Skin of body (tissue), 2 donors: ENCODE data around the gene ILDR2. TPM values are rescaled to one million over a fixed set of nuclear protein-coding genes. Genes with fewer than 3 reads are reported as not detected.

Experiments used
- DNase-seq: peaks from one replicate; lab custom pipeline; 2025; lab: John Stamatoyannopoulos, UW
- total RNA-seq: library from RNA; depleted of rRNA; stranded (reverse); fragments of >200 nt; gene quantifications from one replicate; pipeline ENCODE4 v1.2.3, GENCODE V29; 2014

ILDR2 gene, protein sequence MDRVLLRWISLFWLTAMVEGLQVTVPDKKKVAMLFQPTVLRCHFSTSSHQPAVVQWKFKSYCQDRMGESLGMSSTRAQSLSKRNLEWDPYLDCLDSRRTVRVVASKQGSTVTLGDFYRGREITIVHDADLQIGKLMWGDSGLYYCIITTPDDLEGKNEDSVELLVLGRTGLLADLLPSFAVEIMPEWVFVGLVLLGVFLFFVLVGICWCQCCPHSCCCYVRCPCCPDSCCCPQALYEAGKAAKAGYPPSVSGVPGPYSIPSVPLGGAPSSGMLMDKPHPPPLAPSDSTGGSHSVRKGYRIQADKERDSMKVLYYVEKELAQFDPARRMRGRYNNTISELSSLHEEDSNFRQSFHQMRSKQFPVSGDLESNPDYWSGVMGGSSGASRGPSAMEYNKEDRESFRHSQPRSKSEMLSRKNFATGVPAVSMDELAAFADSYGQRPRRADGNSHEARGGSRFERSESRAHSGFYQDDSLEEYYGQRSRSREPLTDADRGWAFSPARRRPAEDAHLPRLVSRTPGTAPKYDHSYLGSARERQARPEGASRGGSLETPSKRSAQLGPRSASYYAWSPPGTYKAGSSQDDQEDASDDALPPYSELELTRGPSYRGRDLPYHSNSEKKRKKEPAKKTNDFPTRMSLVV
- total RNA-seq, result 0.30 TPM

- DNase-seq, result no peak
Measured at GRCh38 chr1:166975361-166976129, at the start of gene ILDR2. Gene ILDR2 (minus strand): TSS chr1:166975540. CDS start chr1:166975268, 272 bp downstream.

DNA sequence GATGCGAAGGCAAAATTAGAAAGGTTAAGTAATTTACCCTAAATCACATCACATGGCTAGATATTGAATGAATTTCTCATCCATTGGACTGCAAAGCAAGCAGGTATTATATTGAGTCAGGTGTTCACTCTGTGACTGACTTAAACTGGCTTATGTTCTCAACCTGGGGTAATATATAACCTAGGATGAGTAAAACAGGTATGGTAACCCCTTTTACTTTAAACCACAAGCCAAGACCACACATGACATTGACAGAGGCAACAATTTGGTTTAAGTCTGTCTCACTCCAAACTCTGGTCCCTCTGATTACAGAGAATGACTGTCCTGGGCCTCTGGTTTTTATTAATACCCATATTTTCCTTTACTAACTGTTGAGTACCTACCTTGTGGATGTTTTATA is 47.0 kb upstream of the ILDR2 start:
- no peak for DNase-seq

- DNase-seq, result no peak
Measured at GRCh38 chr1:167016100-167016750, 40.9 kb upstream of the ILDR2 start.

GRCh38 chr1:167013108-167013929 is 38.0 kb upstream of the ILDR2 start:
- no peak for DNase-seq

DNA sequence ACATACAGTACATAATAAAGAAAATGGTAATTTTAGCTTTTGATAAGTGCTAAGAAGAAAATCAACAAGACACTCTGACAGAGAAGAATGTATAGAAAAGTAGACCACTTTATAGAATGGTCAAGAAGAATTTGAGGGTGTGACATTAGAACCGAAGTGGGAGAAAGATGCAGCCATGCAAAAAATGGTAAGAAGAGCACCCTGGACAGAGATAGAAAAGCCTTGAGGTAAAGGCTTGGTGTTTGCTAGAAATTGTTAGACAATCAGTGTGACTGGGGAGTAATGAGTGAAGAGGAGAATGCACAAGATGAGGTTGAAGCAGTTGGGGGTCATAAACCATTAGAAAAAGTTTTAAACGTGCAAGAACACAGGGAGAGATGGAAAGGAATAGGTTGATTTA is 37.2 kb upstream of the ILDR2 start:
- DNase-seq, result no peak

DNA sequence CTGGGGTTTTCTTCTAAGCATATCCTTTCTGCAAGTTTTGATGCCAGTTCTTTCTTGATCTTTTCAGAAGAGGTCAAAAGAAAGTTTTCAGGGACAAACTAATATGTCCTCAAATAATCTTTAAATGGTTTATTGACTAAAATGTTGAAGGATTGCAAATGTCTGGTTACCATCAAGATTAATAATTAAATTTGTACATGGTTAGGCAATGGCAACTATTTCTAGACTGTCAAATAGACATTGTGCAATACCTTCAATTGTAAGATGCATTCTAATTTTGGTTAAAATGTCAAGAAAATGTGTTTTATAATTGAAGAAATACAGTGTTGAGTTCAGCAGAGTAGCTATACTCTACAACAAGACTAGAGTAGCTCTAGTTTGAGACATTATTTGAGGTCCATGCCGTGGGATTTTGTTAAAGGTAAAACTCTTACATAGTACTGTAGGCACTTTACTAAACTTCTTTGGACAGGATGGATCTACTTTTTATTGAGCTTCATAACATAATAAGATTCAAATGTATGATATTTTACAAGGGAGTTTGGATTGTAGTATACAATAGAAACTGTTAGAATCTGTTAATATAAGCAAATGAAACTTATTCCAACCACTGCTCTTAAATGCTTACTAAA is 36.3 kb upstream of the ILDR2 start:
- no peak for DNase-seq

DNA sequence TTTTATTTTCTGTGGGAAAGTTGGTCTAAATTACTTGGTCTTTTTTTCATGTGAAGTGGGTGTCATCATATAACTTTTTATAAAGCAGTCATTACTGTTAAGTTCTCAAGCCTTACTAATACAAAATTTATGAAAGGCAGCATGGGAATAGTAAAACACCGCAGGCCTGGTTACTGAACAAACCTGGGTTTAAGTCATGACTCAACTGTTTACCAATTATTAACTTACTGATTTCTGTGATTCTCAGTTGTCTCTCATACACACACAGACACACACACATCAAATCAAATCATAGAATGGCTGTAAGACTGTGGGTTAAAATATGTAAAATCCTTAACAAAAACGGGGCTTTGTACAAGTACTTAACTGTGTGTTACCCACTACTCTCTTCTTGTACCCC is 28.4 kb upstream of the ILDR2 start:
- no peak for DNase-seq

GRCh38 chr1:167002354-167002753 is 27.0 kb upstream of the ILDR2 start:
- no peak for DNase-seq

- no peak for DNase-seq
Measured at GRCh38 chr1:167000546-167000945, 25.2 kb upstream of the ILDR2 start.

- no peak for DNase-seq
Measured at GRCh38 chr1:166999500-167000055, 24.2 kb upstream of the ILDR2 start.

GRCh38 chr1:166999075-166999474 is 23.7 kb upstream of the ILDR2 start:
- DNase-seq, result no peak

- DNase-seq, result no peak
Measured at GRCh38 chr1:166988974-166989515, 13.7 kb upstream of the ILDR2 start, which contains the start of gene MAEL. Gene MAEL (plus strand): TSS chr1:166989280. CDS start chr1:166989353, 73 bp downstream.

DNA sequence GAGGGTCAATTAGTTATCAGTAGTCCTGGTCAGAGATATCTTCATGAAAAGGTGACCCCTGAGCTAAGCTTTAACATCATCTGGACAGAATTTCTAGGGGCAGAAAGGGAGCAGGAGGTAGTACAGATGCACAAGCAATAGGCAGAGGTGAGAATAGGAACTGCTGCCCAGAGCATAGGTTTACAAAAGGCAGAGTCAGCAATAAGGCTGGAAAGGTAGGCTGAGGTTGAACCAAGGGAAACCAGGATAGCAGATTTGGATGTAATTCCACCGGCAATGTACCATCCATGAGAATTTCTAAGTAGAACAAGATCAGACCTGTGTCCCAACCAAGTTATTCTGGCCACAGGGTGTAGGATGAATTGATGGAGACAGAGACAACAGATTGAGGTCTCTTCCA is 6.2 kb upstream of the ILDR2 start:
- DNase-seq, result no peak

- DNase-seq, result no peak
Measured at GRCh38 chr1:166980818-166981217, 5.5 kb upstream of the ILDR2 start.

DNA sequence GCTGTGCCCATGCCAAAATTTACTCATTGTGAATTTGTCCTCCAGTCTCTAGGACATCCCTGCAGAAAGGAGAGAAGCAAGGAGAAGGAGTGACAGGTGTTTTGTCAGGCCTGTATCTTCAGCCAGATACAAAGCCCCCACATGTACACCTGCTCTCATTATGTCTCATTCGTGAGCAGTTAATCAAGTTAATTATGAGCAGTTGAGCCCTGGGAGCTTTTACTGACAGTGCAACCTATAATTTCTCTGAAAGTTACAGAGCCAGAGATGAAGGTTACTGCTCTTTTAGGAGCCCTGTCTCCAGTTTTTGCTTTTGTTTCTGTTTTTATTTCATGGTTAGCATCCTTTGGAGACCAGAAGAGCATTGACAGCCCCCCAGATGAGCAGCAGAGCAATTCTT is 5.0 kb upstream of the ILDR2 start:
- no peak for DNase-seq

DNA sequence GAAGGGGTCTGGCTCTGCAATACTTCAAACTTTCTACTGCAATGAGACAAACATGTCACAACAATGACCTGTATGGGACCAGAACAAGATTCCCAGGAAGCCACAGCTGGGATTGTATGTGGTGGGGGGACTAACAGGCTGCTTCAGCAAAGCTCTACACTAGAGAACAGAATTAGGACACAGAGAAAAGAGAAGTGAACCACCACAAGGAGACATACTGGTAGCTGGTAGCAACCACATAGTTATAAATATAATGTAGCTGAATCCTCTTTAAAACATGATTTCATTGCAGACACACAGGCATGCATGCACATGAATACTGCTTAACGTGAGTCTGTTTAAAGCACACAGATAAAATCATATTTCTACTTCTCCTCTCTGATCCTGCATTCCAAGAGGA is 3.5 kb upstream of the ILDR2 start:
- DNase-seq, result no peak

DNA sequence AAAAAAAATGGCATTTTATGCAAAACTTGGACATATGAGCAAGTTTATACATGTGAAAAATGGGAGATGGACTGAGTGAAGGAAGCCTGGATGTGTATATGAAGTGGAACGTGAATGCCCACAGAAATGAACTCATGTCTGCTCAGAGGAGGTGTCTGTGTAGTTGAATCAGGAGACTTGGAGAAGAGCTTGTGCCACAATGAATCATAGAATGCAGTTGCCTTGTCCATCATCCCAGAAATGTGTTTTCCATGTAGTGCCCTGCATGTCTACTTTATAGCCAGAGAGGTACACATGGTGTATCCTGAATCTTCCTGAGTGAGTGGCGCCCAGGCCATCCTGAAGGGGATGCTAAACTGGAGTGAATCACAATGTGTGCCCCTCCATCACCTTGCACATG is 2.6 kb upstream of the ILDR2 start:
- DNase-seq, result no peak

- DNase-seq, result no peak
Measured at GRCh38 chr1:166974647-166975345, 544 bp downstream of the ILDR2 start.

- DNase-seq, result no peak
Measured at GRCh38 chr1:166972826-166973225, 2.5 kb downstream of the ILDR2 start.
